Measurements from ENCODE around the gene GGCX. TPM values are rescaled to one million over a fixed set of nuclear protein-coding genes. Genes with fewer than 3 reads are reported as not detected.
A peak's percentile ranks its signal among the peaks of the same experiment; 100 is the strongest.

Gene GGCX
- total and polyA plus RNA-seq, 9 of the 15 experiments (the other 6 are each of a cell fraction or from before 2014, with no cell fraction given): 14.4 to 47.1 (median 28.1) TPM

DNA sequence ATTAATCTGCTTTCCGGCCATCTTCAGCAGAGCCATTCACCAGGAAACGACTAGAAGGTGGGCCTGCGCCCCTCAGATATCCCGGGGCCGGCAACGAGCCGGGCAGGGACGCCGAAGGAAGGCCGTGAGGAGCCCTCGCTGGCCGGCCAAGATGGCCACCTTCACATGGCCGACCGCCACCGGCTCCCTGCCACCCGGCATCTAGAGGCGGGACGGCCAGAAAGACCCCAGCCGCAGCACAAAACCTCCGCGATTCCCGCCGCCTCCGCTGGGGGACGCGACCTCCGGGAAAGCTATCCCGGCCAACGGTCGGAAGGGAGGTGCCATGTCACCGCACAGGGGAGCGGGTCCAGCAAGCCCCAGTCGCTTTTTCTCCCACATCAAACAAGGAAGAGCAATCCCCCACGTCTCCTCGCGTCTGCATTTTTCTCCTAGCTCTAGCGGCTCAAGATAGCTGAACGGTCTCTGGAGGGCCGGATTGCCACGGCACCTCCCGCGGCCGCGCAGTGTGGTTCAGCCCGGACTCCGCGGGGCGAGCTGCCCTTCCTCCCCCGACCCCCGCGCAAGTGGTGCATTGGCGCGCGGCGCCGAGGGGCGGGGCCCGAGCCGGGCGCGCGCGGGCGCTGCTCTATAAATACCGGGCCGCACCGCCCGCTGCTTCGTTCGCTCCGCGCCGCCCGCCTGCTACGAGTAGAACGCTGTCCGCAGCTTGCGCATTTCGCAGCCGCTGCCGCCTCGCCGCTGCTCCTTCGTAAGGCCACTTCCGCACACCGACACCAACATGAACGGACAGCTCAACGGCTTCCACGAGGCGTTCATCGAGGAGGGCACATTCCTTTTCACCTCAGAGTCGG is 22.6 kb downstream of the GGCX start, which contains the start of gene MAT2A (continued):
- TF ChIP-seq ZMIZ1 (IDR thresholded peaks at IDR 0.05; ENCODE audit: low read depth in 2 of 2, low read length in 2 of 2) (peak in 1 of 2 experiments; percentile 91; a peak in 2 of 4 replicates), NFE2L1 (tag; IDR thresholded peaks at IDR 0.05; ENCODE audit: borderline replicate concordance, low read depth) (no peak), SIRT6 (IDR thresholded peaks at IDR 0.05; ENCODE audit: low read depth, low read length) (peak; percentile 82), NR1H2 (CRISPR knock-in tag; IDR thresholded peaks at IDR 0.05) (peak; percentile 97), TEAD2 (tag; IDR thresholded peaks at IDR 0.05) (no peak), ZNF175 (CRISPR knock-in tag; IDR thresholded peaks at IDR 0.05; ENCODE audit: low read depth) (0 out of 2 replicates have a peak, but pooled peaks have one; percentile 59), KLF16 (IDR thresholded peaks at IDR 0.05) (0 out of 2 replicates have a peak, but pooled peaks have one; percentile 19), SRSF7 (optimal IDR thresholded peaks at IDR 0.05; ENCODE audit: low read depth, low read length) (peak; percentile 72), ZNF507 (tag; conservative IDR thresholded peaks at IDR 0.05) (no peak), ZNF583 (CRISPR knock-in tag; IDR thresholded peaks at IDR 0.05) (no peak), E2F4 (CRISPR knock-in tag; IDR thresholded peaks at IDR 0.05; ENCODE audit: low read depth) (peak; percentile 40; the same call in 1 of the 2 replicates), SMAD1 (IDR thresholded peaks at IDR 0.05; ENCODE audit: low read depth, low read length, partially characterized antibody) (peak; percentile 97), RAD21 (CRISPR knock-in tag; conservative IDR thresholded peaks at IDR 0.05 in 1 of 2, IDR thresholded peaks at IDR 0.05 in 1 of 2) (peak; percentile 60 to 72), SP1 (CRISPR knock-in tag; IDR thresholded peaks at IDR 0.05) (peak; percentile 80), DDX20 (tag; IDR thresholded peaks at IDR 0.05; ENCODE audit: low read depth) (no peak), UBTF (IDR thresholded peaks at IDR 0.05; ENCODE audit: borderline replicate concordance in 1 of 2, low read depth in 2 of 2, low read length in 2 of 2) (no peak)
- TF ChIP-seq, protein P1, sequence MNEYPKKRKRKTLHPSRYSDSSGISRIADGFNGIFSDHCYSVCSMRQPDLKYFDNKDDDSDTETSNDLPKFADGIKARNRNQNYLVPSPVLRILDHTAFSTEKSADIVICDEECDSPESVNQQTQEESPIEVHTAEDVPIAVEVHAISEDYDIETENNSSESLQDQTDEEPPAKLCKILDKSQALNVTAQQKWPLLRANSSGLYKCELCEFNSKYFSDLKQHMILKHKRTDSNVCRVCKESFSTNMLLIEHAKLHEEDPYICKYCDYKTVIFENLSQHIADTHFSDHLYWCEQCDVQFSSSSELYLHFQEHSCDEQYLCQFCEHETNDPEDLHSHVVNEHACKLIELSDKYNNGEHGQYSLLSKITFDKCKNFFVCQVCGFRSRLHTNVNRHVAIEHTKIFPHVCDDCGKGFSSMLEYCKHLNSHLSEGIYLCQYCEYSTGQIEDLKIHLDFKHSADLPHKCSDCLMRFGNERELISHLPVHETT (CRISPR knock-in tag; conservative IDR thresholded peaks at IDR 0.05 in 1 of 2, IDR thresholded peaks at IDR 0.05 in 1 of 2): peak in 1 of 2 experiments; percentile 20; a peak in 1 of 4 replicates

Measured in K562 (cell line).